Dendritic cell treated with granulocyte-macrophage colony-stimulating factor and Interleukin-4, amounts not matched to agents 40 ng/mL and 50 ng/mL, for 4 days (primary cell): ENCODE measurements around the gene WDR93.

Experiments
- H3K27ac Mint-ChIP-seq: one replicate; pipeline ENCODE4 v1.8.0; 2022; ENCODE audit warnings: mild to moderate bottlenecking, mixed read lengths
- H3K27me3 Mint-ChIP-seq: one replicate; pipeline ENCODE4 v1.8.0; 2022; ENCODE audit warnings: mild to moderate bottlenecking, mixed read lengths
- H3K36me3 Mint-ChIP-seq: one replicate; pipeline ENCODE4 v1.8.0; 2022; ENCODE audit warnings: low read depth, mixed read lengths
- H3K4me1 Mint-ChIP-seq: one replicate; pipeline ENCODE4 v1.8.0; 2022; ENCODE audit warnings: low read depth, mixed read lengths
- H3K4me3 Mint-ChIP-seq: one replicate; pipeline ENCODE4 v1.8.0; 2022; ENCODE audit warnings: mild to moderate bottlenecking, moderate library complexity, mixed read lengths
- H3K9me3 Mint-ChIP-seq: one replicate; pipeline ENCODE4 v1.8.0; 2022; ENCODE audit warnings: mixed read lengths
- intact Hi-C: fragments of 100-400 bp; cut with micrococcal nuclease; formaldehyde crosslinking; loops from one replicate; pipeline ENCODE4 v1.15.0; 2022

The WDR93 gene

GRCh38 chr15:89690276-89691218 is at the start of gene WDR93, which contains the start of gene PEX11A:
TSS of gene WDR93 (plus strand) at chr15:89690811. CDS start at chr15:89701747, 10,936 bp downstream.
TSS of gene PEX11A (minus strand) at chr15:89690754. CDS start at chr15:89690632, 122 bp downstream.
- Mint-ChIP-seq H3K4me3 (peak within 1 kb of the TSS; percentile 86), H3K27ac (peak within 1 kb of the TSS; percentile 77)
- intact Hi-C loops: no loop called here

GRCh38 chr15:89641053-89641452 is 49.6 kb upstream of the WDR93 start:
- Mint-ChIP-seq H3K9me3 (peaks cover under 1% of the 10 kb centered on the region), H3K4me1 (no peaks in the 10 kb centered on the region), H3K4me3 (no peak overlapping the region), H3K27me3 (no peaks in the 10 kb centered on the region), H3K27ac (no peak overlapping the region), H3K36me3 (no peaks in the 10 kb centered on the region)
- intact Hi-C loops: no loop called here

More at GRCh38 chr15:89690276-89691218, at the start of gene WDR93, which contains the start of gene PEX11A:
- H3K9me3 Mint-ChIP-seq: no peaks in the 10 kb centered on the region
- peaks cover under 1% of the 10 kb centered on the region for H3K27me3 Mint-ChIP-seq
- H3K4me1 Mint-ChIP-seq: peaks cover 14% of the 10 kb centered on the region
- H3K36me3 Mint-ChIP-seq: peaks cover 12% of the 10 kb centered on the region

- Mint-ChIP-seq H3K27ac (no peak overlapping the region), H3K36me3 (no peaks in the 10 kb centered on the region), H3K9me3 (no peaks in the 10 kb centered on the region), H3K27me3 (peaks cover 3% of the 10 kb centered on the region), H3K4me3 (no peak overlapping the region), H3K4me1 (peaks cover 2% of the 10 kb centered on the region)
- intact Hi-C loops: no loop called here
These were observed 48.5 kb upstream of the WDR93 start for GRCh38 chr15:89642106-89642505.

- intact Hi-C loops: loop anchor here (5.0 kb wide), 1 partner anchor 242 kb away; no protein-coding TSS in a partner anchor
- Mint-ChIP-seq H3K4me1 (peaks cover 5% of the 10 kb centered on the region), H3K27me3 (peaks cover 9% of the 10 kb centered on the region), H3K27ac (no peak overlapping the region), H3K4me3 (no peak overlapping the region), H3K36me3 (no peaks in the 10 kb centered on the region), H3K9me3 (no peaks in the 10 kb centered on the region)
These were observed 44.9 kb upstream of the WDR93 start for GRCh38 chr15:89645680-89646079.

- Mint-ChIP-seq H3K27ac (no peak overlapping the region), H3K4me3 (no peak overlapping the region), H3K9me3 (no peaks in the 10 kb centered on the region), H3K4me1 (peaks cover 5% of the 10 kb centered on the region), H3K27me3 (peaks cover 9% of the 10 kb centered on the region), H3K36me3 (no peaks in the 10 kb centered on the region)
- intact Hi-C loops: loop anchor here (5.0 kb wide), 1 partner anchor 241 kb away; no protein-coding TSS in a partner anchor
These were observed 44.0 kb upstream of the WDR93 start for GRCh38 chr15:89646416-89647141.

- peaks cover 5% of the 10 kb centered on the region for H3K4me1 Mint-ChIP-seq
- peak overlapping the region; percentile 37 for H3K27ac Mint-ChIP-seq
- H3K27me3 Mint-ChIP-seq: peaks cover 11% of the 10 kb centered on the region
- intact Hi-C loops: loop anchor here (5.0 kb wide), 1 partner anchor 240 kb away; no protein-coding TSS in a partner anchor
- no peaks in the 10 kb centered on the region for H3K36me3 Mint-ChIP-seq
- peak overlapping the region; percentile 41 for H3K4me3 Mint-ChIP-seq
- H3K9me3 Mint-ChIP-seq: no peaks in the 10 kb centered on the region
These were observed 43.3 kb upstream of the WDR93 start for GRCh38 chr15:89647191-89647851.

- H3K36me3 Mint-ChIP-seq: no peaks in the 10 kb centered on the region
- intact Hi-C loops: loop anchor here (5.0 kb wide), 1 partner anchor 239 kb away; no protein-coding TSS in a partner anchor
These were observed 42.3 kb upstream of the WDR93 start for GRCh38 chr15:89648106-89649012.

GRCh38 chr15:89649013-89649625 is 41.5 kb upstream of the WDR93 start:
- Mint-ChIP-seq H3K27me3 (peaks cover 26% of the 10 kb centered on the region), H3K9me3 (no peaks in the 10 kb centered on the region), H3K36me3 (no peaks in the 10 kb centered on the region), H3K4me3 (no peak overlapping the region), H3K4me1 (peaks cover 5% of the 10 kb centered on the region), H3K27ac (no peak overlapping the region)
- intact Hi-C loops: loop anchor here (5.0 kb wide), 1 partner anchor 238 kb away; no protein-coding TSS in a partner anchor

More at GRCh38 chr15:89648106-89649012, 42.3 kb upstream of the WDR93 start:
- no peak overlapping the region for H3K4me3 Mint-ChIP-seq
- H3K9me3 Mint-ChIP-seq: no peaks in the 10 kb centered on the region
- H3K4me1 Mint-ChIP-seq: peaks cover 5% of the 10 kb centered on the region
- H3K27ac Mint-ChIP-seq: no peak overlapping the region
- peaks cover 19% of the 10 kb centered on the region for H3K27me3 Mint-ChIP-seq

- intact Hi-C loops: loop anchor here (5.0 kb wide), 1 partner anchor 238 kb away; no protein-coding TSS in a partner anchor
- Mint-ChIP-seq H3K27me3 (peaks cover 32% of the 10 kb centered on the region), H3K4me3 (no peak overlapping the region), H3K27ac (no peak overlapping the region), H3K36me3 (no peaks in the 10 kb centered on the region), H3K9me3 (no peaks in the 10 kb centered on the region), H3K4me1 (peaks cover 11% of the 10 kb centered on the region)
These were observed 40.9 kb upstream of the WDR93 start for GRCh38 chr15:89649716-89650115.

- Mint-ChIP-seq H3K9me3 (no peaks in the 10 kb centered on the region), H3K4me3 (no peak overlapping the region), H3K27ac (no peak overlapping the region), H3K4me1 (peaks cover 11% of the 10 kb centered on the region), H3K27me3 (peaks cover 50% of the 10 kb centered on the region), H3K36me3 (no peaks in the 10 kb centered on the region)
- intact Hi-C loops: no loop called here
These were observed 38.5 kb upstream of the WDR93 start for GRCh38 chr15:89652131-89652530.

GRCh38 chr15:89652666-89653065 is 37.9 kb upstream of the WDR93 start:
- Mint-ChIP-seq H3K4me1 (peaks cover 8% of the 10 kb centered on the region), H3K4me3 (no peak overlapping the region), H3K27ac (no peak overlapping the region), H3K36me3 (no peaks in the 10 kb centered on the region), H3K9me3 (no peaks in the 10 kb centered on the region), H3K27me3 (peaks cover 48% of the 10 kb centered on the region)
- intact Hi-C loops: no loop called here

- intact Hi-C loops: no loop called here
- Mint-ChIP-seq H3K27ac (no peak overlapping the region), H3K4me3 (no peak overlapping the region), H3K27me3 (peaks cover 50% of the 10 kb centered on the region), H3K36me3 (no peaks in the 10 kb centered on the region), H3K9me3 (no peaks in the 10 kb centered on the region), H3K4me1 (peaks cover 8% of the 10 kb centered on the region)
These were observed 37.0 kb upstream of the WDR93 start for GRCh38 chr15:89653578-89653977.
